PC-9 (cell line): ENCODE data around the gene LCE1C.

Experiments
- EZH2 ChIP-seq: fragments of 200-600 bp; sonication (generic); IDR thresholded peaks from 2 replicates; pipeline ENCODE4 v1.8.0; 2017; ENCODE audit warnings: antibody characterized with exemption, low read depth
- TF ChIP-seq, protein P1 (sequence below): fragments of 200-600 bp; sonication (generic); conservative IDR thresholded peaks from 2 replicates; pipeline ENCODE4 v1.6.1; 2017; ENCODE audit warnings: mixed run types, antibody characterized with exemption, mild to moderate bottlenecking, moderate library complexity

- no peak for TF ChIP-seq EZH2
- TF ChIP-seq, protein P1, sequence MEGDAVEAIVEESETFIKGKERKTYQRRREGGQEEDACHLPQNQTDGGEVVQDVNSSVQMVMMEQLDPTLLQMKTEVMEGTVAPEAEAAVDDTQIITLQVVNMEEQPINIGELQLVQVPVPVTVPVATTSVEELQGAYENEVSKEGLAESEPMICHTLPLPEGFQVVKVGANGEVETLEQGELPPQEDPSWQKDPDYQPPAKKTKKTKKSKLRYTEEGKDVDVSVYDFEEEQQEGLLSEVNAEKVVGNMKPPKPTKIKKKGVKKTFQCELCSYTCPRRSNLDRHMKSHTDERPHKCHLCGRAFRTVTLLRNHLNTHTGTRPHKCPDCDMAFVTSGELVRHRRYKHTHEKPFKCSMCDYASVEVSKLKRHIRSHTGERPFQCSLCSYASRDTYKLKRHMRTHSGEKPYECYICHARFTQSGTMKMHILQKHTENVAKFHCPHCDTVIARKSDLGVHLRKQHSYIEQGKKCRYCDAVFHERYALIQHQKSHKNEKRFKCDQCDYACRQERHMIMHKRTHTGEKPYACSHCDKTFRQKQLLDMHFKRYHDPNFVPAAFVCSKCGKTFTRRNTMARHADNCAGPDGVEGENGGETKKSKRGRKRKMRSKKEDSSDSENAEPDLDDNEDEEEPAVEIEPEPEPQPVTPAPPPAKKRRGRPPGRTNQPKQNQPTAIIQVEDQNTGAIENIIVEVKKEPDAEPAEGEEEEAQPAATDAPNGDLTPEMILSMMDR: no peak
Observed at GRCh38 chr1:152759453-152760173, 46.8 kb downstream of the LCE1C start.
